Measurements from ENCODE around the gene GRK3.

DNA sequence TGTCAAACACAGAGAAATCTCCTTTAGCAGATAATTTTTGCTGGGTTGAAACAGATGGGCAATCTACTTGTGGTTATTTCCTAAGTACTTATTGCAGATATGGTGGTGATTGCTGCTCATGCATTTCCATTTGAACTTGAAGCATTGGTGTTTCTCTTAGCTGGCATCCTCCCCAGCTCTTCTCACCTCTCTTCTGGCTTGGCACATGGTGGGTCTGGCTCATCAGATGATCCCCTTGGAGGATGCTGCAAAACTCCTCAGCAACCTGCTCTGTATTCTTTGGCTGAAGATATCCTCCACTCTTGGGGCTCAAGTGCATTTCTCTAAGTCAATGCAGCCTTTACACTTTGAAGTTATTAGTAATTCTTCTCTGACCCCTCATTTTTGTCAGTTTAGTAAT, 90.2 kb downstream of the GRK3 start:
- TF ChIP-seq, protein P1, sequence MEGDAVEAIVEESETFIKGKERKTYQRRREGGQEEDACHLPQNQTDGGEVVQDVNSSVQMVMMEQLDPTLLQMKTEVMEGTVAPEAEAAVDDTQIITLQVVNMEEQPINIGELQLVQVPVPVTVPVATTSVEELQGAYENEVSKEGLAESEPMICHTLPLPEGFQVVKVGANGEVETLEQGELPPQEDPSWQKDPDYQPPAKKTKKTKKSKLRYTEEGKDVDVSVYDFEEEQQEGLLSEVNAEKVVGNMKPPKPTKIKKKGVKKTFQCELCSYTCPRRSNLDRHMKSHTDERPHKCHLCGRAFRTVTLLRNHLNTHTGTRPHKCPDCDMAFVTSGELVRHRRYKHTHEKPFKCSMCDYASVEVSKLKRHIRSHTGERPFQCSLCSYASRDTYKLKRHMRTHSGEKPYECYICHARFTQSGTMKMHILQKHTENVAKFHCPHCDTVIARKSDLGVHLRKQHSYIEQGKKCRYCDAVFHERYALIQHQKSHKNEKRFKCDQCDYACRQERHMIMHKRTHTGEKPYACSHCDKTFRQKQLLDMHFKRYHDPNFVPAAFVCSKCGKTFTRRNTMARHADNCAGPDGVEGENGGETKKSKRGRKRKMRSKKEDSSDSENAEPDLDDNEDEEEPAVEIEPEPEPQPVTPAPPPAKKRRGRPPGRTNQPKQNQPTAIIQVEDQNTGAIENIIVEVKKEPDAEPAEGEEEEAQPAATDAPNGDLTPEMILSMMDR (IDR thresholded peaks at IDR 0.05), result no peak
- no peak for TF ChIP-seq POLR2AphosphoS5 (IDR thresholded peaks at IDR 0.05)
